Measurements from ENCODE around the gene VGLL4. TPM values are rescaled to one million over a fixed set of nuclear protein-coding genes. Genes with fewer than 3 reads are reported as not detected.

Gene VGLL4
- total and polyA plus RNA-seq, 2 of the 4 experiments (the other 2 are of a cell fraction), result 26.2 to 35.4 TPM

GRCh38 chr3:11651900-11652299 is 8.2 kb upstream of the VGLL4 start:
- Histone ChIP-seq H3K9me3 (ENCODE audit: control insufficient read depth, insufficient read depth, low read length) (no peaks in the 10 kb centered on the region), H3K4me2 (ENCODE audit: low read depth, low read length) (peak overlapping the region; percentile 70), H3K4me1 (ENCODE audit: control insufficient read depth, insufficient read depth, low read length) (no peaks in the 10 kb centered on the region), H3K23ac (ENCODE audit: low read depth, low read length) (no peak overlapping the region), H3K79me1 (ENCODE audit: low read depth in 1 of 2, low read length in 2 of 2) (peaks cover 12 to 26% of the 10 kb centered on the region in 2 experiments; a peak in 3 of 4 replicates), H2AK9ac (replicated peaks; ENCODE audit: low read depth, low read length, poor library complexity) (no peak overlapping the region), H2AK5ac (ENCODE audit: low read depth, low read length) (no peak overlapping the region), H2BK5ac (ENCODE audit: low read depth, low read length, poor library complexity, severe bottlenecking) (peak overlapping the region; percentile 85), H3K18ac (ENCODE audit: low read depth, low read length) (no peak overlapping the region), H4K8ac (ENCODE audit: low read depth in 2 of 2, low read length in 2 of 2) (no peak overlapping the region), H2BK120ac (ENCODE audit: low read depth, low read length) (no peak overlapping the region), H2BK20ac (ENCODE audit: low read depth, low read length) (no peak overlapping the region), H3K27me3 (ENCODE audit: control insufficient read depth, insufficient read depth, low read length) (no peaks in the 10 kb centered on the region), H3K56ac (ENCODE audit: extremely low read depth, insufficient read depth, low read length) (no peak overlapping the region), H2BK15ac (ENCODE audit: low read depth, low read length) (no peak overlapping the region), H4K5ac (ENCODE audit: low read depth, low read length) (no peak overlapping the region), H3K14ac (replicated peaks; ENCODE audit: low read depth, low read length) (no peak overlapping the region), H2AFZ (replicated peaks; ENCODE audit: low read length, poor library complexity) (no peak overlapping the region), H3K36me3 (ENCODE audit: control insufficient read depth, insufficient read depth, low read length) (no peaks in the 10 kb centered on the region), H3K4me3 (ENCODE audit: insufficient read depth, low read depth, low read length) (no peak overlapping the region), H3K9ac (ENCODE audit: low read depth, low read length) (no peak overlapping the region), H4K91ac (ENCODE audit: insufficient read depth, low read depth, low read length) (no peak overlapping the region), H3K9me1 (ENCODE audit: insufficient read depth, low read length) (peaks cover 4% of the 10 kb centered on the region; the same call in 1 of the 2 replicates), H3K4ac (ENCODE audit: low read depth, low read length) (no peak overlapping the region), H3K27ac (ENCODE audit: insufficient read depth, low read length) (no peak overlapping the region; the same call in 1 of the 2 replicates), H4K20me1 (ENCODE audit: insufficient read depth, low read length) (no peaks in the 10 kb centered on the region; the same call in 1 of the 2 replicates)
- WGBS, 2 experiments (ENCODE audit: extremely low coverage in 2 of 2, insufficient read length in 1 of 2), result no CpG with 5 or more reads among the region's 2 CpGs
- peak; percentile 63 for DNase-seq
- TF ChIP-seq USF2 (IDR thresholded peaks at IDR 0.05; ENCODE audit: low read depth, low read length), result no peak
- no peak for TF ChIP-seq CHD1 (IDR thresholded peaks at IDR 0.05; ENCODE audit: low read depth, low read length)
- TF ChIP-seq SMC3 (IDR thresholded peaks at IDR 0.05; ENCODE audit: low read depth, low read length), result peak; percentile 72
- no peak for TF ChIP-seq POLR2A (IDR thresholded peaks at IDR 0.05; ENCODE audit: low read depth, low read length)
- TF ChIP-seq FOS (IDR thresholded peaks at IDR 0.05; ENCODE audit: low read depth, low read length), result no peak
- no peak for TF ChIP-seq MXI1 (IDR thresholded peaks at IDR 0.05; ENCODE audit: borderline replicate concordance, low read depth, low read length)
- TF ChIP-seq RFX5 (IDR thresholded peaks at IDR 0.05; ENCODE audit: low read depth, low read length), result no peak
- no peak for TF ChIP-seq MAZ (IDR thresholded peaks at IDR 0.05; ENCODE audit: borderline replicate concordance, low read depth, low read length)
- TF ChIP-seq RAD21 (IDR thresholded peaks at IDR 0.05; ENCODE audit: low read length), result peak; percentile 58
- TF ChIP-seq ELK1 (IDR thresholded peaks at IDR 0.05; ENCODE audit: borderline replicate concordance, low read depth, low read length), result no peak
- TF ChIP-seq BHLHE40 (IDR thresholded peaks at IDR 0.05; ENCODE audit: low read depth, low read length), result no peak
- no peak for TF ChIP-seq RCOR1 (IDR thresholded peaks at IDR 0.05; ENCODE audit: insufficient replicate concordance, low read length)
- TF ChIP-seq CTCF (conservative IDR thresholded peaks at IDR 0.05; ENCODE audit: low read depth, low read length), result peak; percentile 55
- TF ChIP-seq MAFK (IDR thresholded peaks at IDR 0.05; ENCODE audit: low read depth, low read length), result no peak
- TF ChIP-seq CEBPB (IDR thresholded peaks at IDR 0.05; ENCODE audit: low read depth, low read length), result no peak
- TF ChIP-seq NFE2L2 (IDR thresholded peaks at IDR 0.05; ENCODE audit: low read depth, low read length), result no peak
- POLR2A ChIA-PET (ENCODE audit: unreplicated experiment), result interaction anchor here (0.9 kb wide), 1 partner anchor 273 kb away, joined by 3 read pairs; no protein-coding TSS in a partner anchor
- intact Hi-C loops (cut with micrococcal nuclease), result loop anchor here (1.0 to 5.0 kb wide), 5 partner anchors 185 to 705 kb away; no protein-coding TSS in a partner anchor
- peak; percentile 70 for ATAC-seq (ENCODE audit: low read depth)
- CTCF ChIA-PET, result interaction anchor here (0.7 to 2.1 kb wide), 7 partner anchors 14 to 285 kb away, joined by 3 to 29 read pairs (median 4); no protein-coding TSS in a partner anchor
- dilution Hi-C loops (cut with HindIII; ENCODE audit: low sequenced_read_pairs, unreplicated experiment), result no loop called here
- no TSS peak for BruUV-seq (replicated peaks)
- in situ Hi-C loops (cut with MboI; ENCODE audit: low sequenced_read_pairs), result loop anchor here (10.0 to 25.0 kb wide), 3 partner anchors 587 to 890 kb away; no protein-coding TSS in a partner anchor

Measured in IMR-90 (cell line).